ENCODE data around the gene MPRIP.

GRCh38 chr17:17156107-17156506, 113.8 kb downstream of the MPRIP start:
- TF ChIP-seq CTCF (IDR thresholded peaks at IDR 0.05) (no peak), POLR2A (IDR thresholded peaks at IDR 0.05) (no peak)

All from Peyer's patch (tissue), 4 donors.